ENCODE results near the gene NDUFAF8.
A peak's percentile ranks its signal among the peaks of the same experiment; 100 is the strongest.

Gene NDUFAF8

GRCh38 chr17:81272616-81273015 lies 33.5 kb downstream of the NDUFAF8 start:
- Histone ChIP-seq H3K9me3 (no peaks in the 10 kb centered on the region), H3K4me3 (ENCODE audit: low read depth, low read length) (no peak overlapping the region), H3K36me3 (peaks cover 6% of the 10 kb centered on the region; the same call in 1 of the 2 replicates), H3K27me3 (no peaks in the 10 kb centered on the region), H3K4me1 (peaks cover 15% of the 10 kb centered on the region)
- no peak for TF ChIP-seq CTCF (IDR thresholded peaks at IDR 0.05; ENCODE audit: low read depth, low read length)
- no peak for DNase-seq

- H3K4me1 ChIP-seq: peaks cover 18% of the 10 kb centered on the region
- no peak for DNase-seq
- no peak for TF ChIP-seq CTCF (IDR thresholded peaks at IDR 0.05; ENCODE audit: low read depth, low read length)
- H3K36me3 ChIP-seq: peaks cover 6% of the 10 kb centered on the region; the same call in 1 of the 2 replicates
- H3K4me3 ChIP-seq (ENCODE audit: low read depth, low read length): no peak overlapping the region
- no peaks in the 10 kb centered on the region for H3K27me3 ChIP-seq
- H3K9me3 ChIP-seq: no peaks in the 10 kb centered on the region
Observed at GRCh38 chr17:81273698-81274470, 34.8 kb downstream of the NDUFAF8 start.

GRCh38 chr17:81274471-81274855 lies 35.3 kb downstream of the NDUFAF8 start:
- TF ChIP-seq CTCF (IDR thresholded peaks at IDR 0.05; ENCODE audit: low read depth, low read length): no peak
- no peak for DNase-seq
- H3K9me3 ChIP-seq: no peaks in the 10 kb centered on the region
- no peak overlapping the region for H3K4me3 ChIP-seq (ENCODE audit: low read depth, low read length)
- H3K36me3 ChIP-seq: peaks cover 6% of the 10 kb centered on the region; the same call in 1 of the 2 replicates
- H3K4me1 ChIP-seq: peaks cover 18% of the 10 kb centered on the region
- H3K27me3 ChIP-seq: no peaks in the 10 kb centered on the region

- no peak for TF ChIP-seq CTCF (IDR thresholded peaks at IDR 0.05; ENCODE audit: low read depth, low read length)
- Histone ChIP-seq H3K27me3 (no peaks in the 10 kb centered on the region), H3K4me1 (peaks cover 13% of the 10 kb centered on the region), H3K36me3 (peaks cover 6% of the 10 kb centered on the region; the same call in 1 of the 2 replicates), H3K4me3 (ENCODE audit: low read depth, low read length) (no peak overlapping the region), H3K9me3 (no peaks in the 10 kb centered on the region)
- DNase-seq: no peak
Observed at GRCh38 chr17:81276781-81277180, 37.7 kb downstream of the NDUFAF8 start.

GRCh38 chr17:81277421-81277820 lies 38.3 kb downstream of the NDUFAF8 start:
- peaks cover 13% of the 10 kb centered on the region for H3K4me1 ChIP-seq
- no peak for TF ChIP-seq CTCF (IDR thresholded peaks at IDR 0.05; ENCODE audit: low read depth, low read length)
- H3K27me3 ChIP-seq: no peaks in the 10 kb centered on the region
- H3K36me3 ChIP-seq: peaks cover 6% of the 10 kb centered on the region; the same call in 1 of the 2 replicates
- peak overlapping the region; percentile 16; the same call in 1 of the 2 replicates for H3K4me3 ChIP-seq (ENCODE audit: low read depth, low read length)
- no peaks in the 10 kb centered on the region for H3K9me3 ChIP-seq
- DNase-seq: peak; percentile 91
